NK-92 (cell line): ENCODE measurements around the gene FUT7.
"Not testable (repeated sequence)": the region's sequence is repeated elsewhere in the genome, so short reads cannot be mapped to it uniquely, and the experiment has no call there.

Experiments used
- DNase-seq: peaks from one replicate; lab custom pipeline; 2025; ENCODE audit not compliant: unreplicated experiment; lab: John Stamatoyannopoulos, UW

FUT7 gene

GRCh38 chr9:137034039-137034708 is 2.3 kb upstream of the FUT7 start:
- no peak for DNase-seq

GRCh38 chr9:137033481-137033880 is 1.6 kb upstream of the FUT7 start:
- DNase-seq = not testable (repeated sequence)

- no peak for DNase-seq
Measured at GRCh38 chr9:137032858-137033257, 970 bp upstream of the FUT7 start.

- no peak for DNase-seq
Measured at GRCh38 chr9:137030538-137031527, 1.1 kb downstream of the FUT7 start.

- no peak for DNase-seq
Measured at GRCh38 chr9:137030006-137030405, 1.9 kb downstream of the FUT7 start.

- no peak for DNase-seq
Measured at GRCh38 chr9:137029058-137029936, 2.6 kb downstream of the FUT7 start.

GRCh38 chr9:137028263-137029057 is 3.4 kb downstream of the FUT7 start:
- DNase-seq = no peak

- DNase-seq = no peak
Measured at GRCh38 chr9:137027369-137028262, 4.3 kb downstream of the FUT7 start, which contains the start of gene ABCA2. Gene ABCA2, minus strand, starts transcription at chr9:137028237. Its CDS starts 97 bp downstream, at chr9:137028140.

GRCh38 chr9:137026828-137027227 is 5.1 kb downstream of the FUT7 start:
- no peak for DNase-seq

- DNase-seq = no peak
Measured at GRCh38 chr9:137026384-137026783, 5.5 kb downstream of the FUT7 start.

GRCh38 chr9:137025517-137025966 is 6.3 kb downstream of the FUT7 start:
- no peak for DNase-seq

- DNase-seq = no peak
Measured at GRCh38 chr9:137023583-137023991, 8.3 kb downstream of the FUT7 start.

- no peak for DNase-seq
Measured at GRCh38 chr9:137023157-137023556, 8.7 kb downstream of the FUT7 start.

- no peak for DNase-seq
Measured at GRCh38 chr9:137022662-137023008, 9.3 kb downstream of the FUT7 start.

- DNase-seq = no peak
Measured at GRCh38 chr9:137021979-137022661, 9.8 kb downstream of the FUT7 start.

- no peak for DNase-seq
Measured at GRCh38 chr9:137021568-137021978, 10.3 kb downstream of the FUT7 start.

- DNase-seq = no peak
Measured at GRCh38 chr9:137020771-137021567, 10.9 kb downstream of the FUT7 start.
